Endothelial cell of umbilical vein (primary cell): ENCODE results near the gene PLCG2. TPM values are rescaled to one million over a fixed set of nuclear protein-coding genes. Genes with fewer than 3 reads are reported as not detected.

Source experiments
- BruUV-seq: library from RNA; stranded (reverse); fragments of 400-500 nt; replicated peaks from 2 replicates; lab custom pipeline; 2021; lab: Mats Ljungman, UMichigan
- CTCF ChIA-PET: fragments of 300-600, 350-600 bp; sonication (Branson Sonifier 250); formaldehyde crosslinking; loops from one replicate; lab custom pipeline; 2021; ENCODE audit warnings: antibody characterized with exemption, inconsistent platforms; lab: Charles Lee
- POLR2A ChIA-PET: fragments of 300-600, 350-600 bp; sonication (Branson Sonifier 250); formaldehyde crosslinking; loops from one replicate; lab custom pipeline; 2021; ENCODE audit warnings: antibody characterized with exemption, inconsistent platforms; lab: Charles Lee
- DNase-seq: peaks from one replicate; pipeline ENCODE4 v3.0.0-alpha.2; 2011; ENCODE audit warnings: low read depth, low spot score
- FAIRE-seq: peaks from 2 replicates; lab custom pipeline; 2011; peaks lifted over from hg19 to GRCh38; lab: Jason Lieb, UNC
- H2AFZ ChIP-seq: 2 replicates; pipeline ENCODE4 v1.6.0; 2012; ENCODE audit warnings: low read depth, low read length, control low read depth, inconsistent platforms
- H3K27ac ChIP-seq: 2 replicates; pipeline ENCODE4 v1.5.1; 2011; ENCODE audit warnings: low read depth, mild to moderate bottlenecking, control low read depth, low read length, moderate library complexity; ENCODE audit not compliant: insufficient read depth
- H3K27me3 ChIP-seq, 2 experiments: 2 replicates each; pipeline versions ENCODE4 v1.6.0 to v1.6.1; 2011; ENCODE audit warnings: low read length in 2 of 2, mixed read lengths in 1 of 2; ENCODE audit not compliant: control insufficient read depth in 2 of 2, insufficient read depth in 2 of 2
- H3K36me3 ChIP-seq, 2 experiments: 2 replicates in 1 of 2; 3 replicates in 1 of 2; pipeline ENCODE4 v1.5.1; 2011; ENCODE audit warnings: low read length in 2 of 2, mild to moderate bottlenecking in 1 of 2, moderate library complexity in 1 of 2; ENCODE audit not compliant: control insufficient read depth in 2 of 2, insufficient read depth in 2 of 2; ENCODE audit errors: extremely low read depth in 1 of 2
- H3K4me1 ChIP-seq: 3 replicates; pipeline ENCODE4 v1.5.1; 2011; ENCODE audit warnings: mild to moderate bottlenecking, low read length; ENCODE audit not compliant: control insufficient read depth, insufficient read depth; ENCODE audit errors: extremely low read depth
- H3K4me2 ChIP-seq: 2 replicates; pipeline ENCODE4 v1.6.1; 2011; ENCODE audit warnings: low read length, control low read depth, mixed read lengths; ENCODE audit not compliant: insufficient read depth
- H3K4me3 ChIP-seq, 3 experiments: fragments of 200-600 bp in 1 of 3; sonication (generic), shearing (Covaris generic) in 1 of 3; replicated peaks in 1 of 3; 2 replicates each; pipeline ENCODE4 v1.5.1; 2011 to 2016; ENCODE audit warnings: control low read depth in 3 of 3, low read length in 3 of 3, mild to moderate bottlenecking in 2 of 3, inconsistent platforms in 1 of 3, low read depth in 1 of 3, moderate library complexity in 1 of 3; ENCODE audit not compliant: insufficient read depth in 1 of 3
- H3K79me2 ChIP-seq: 2 replicates; pipeline ENCODE4 v1.6.0; 2012; ENCODE audit warnings: low read length, inconsistent platforms; ENCODE audit not compliant: control insufficient read depth, insufficient read depth
- H3K9ac ChIP-seq: replicated peaks from 2 replicates; pipeline ENCODE3; 2011; ENCODE audit warnings: low read length, control low read depth; ENCODE audit not compliant: insufficient read depth; ENCODE audit errors: extremely low read depth
- H3K9me1 ChIP-seq: replicated peaks from 3 replicates; pipeline ENCODE4 v1.6.0; 2011; ENCODE audit warnings: mild to moderate bottlenecking, low read length; ENCODE audit not compliant: control insufficient read depth, insufficient read depth; ENCODE audit errors: extremely low read depth
- H3K9me3 ChIP-seq: replicated peaks from 2 replicates; pipeline ENCODE4 v1.5.1; 2012; ENCODE audit warnings: low read length, inconsistent platforms; ENCODE audit not compliant: control insufficient read depth, insufficient read depth
- H4K20me1 ChIP-seq: replicated peaks from 2 replicates; pipeline ENCODE3; 2011; ENCODE audit warnings: mild to moderate bottlenecking, low read length; ENCODE audit not compliant: control insufficient read depth, insufficient read depth; ENCODE audit errors: extremely low read depth
- CTCF ChIP-seq, 2 donors: IDR thresholded peaks; 1 replicate in 1 of 2; 2 replicates in 1 of 2; pipeline ENCODE4 v1.5.1; 2011; ENCODE audit warnings: low read length in 2 of 2, mild to moderate bottlenecking in 2 of 2, moderate library complexity in 2 of 2, control low read depth in 1 of 2, inconsistent platforms in 1 of 2, low read depth in 1 of 2; ENCODE audit not compliant: insufficient read depth in 1 of 2; ENCODE audit errors: extremely low read depth in 1 of 2
- EZH2 ChIP-seq: IDR thresholded peaks from 2 replicates; pipeline ENCODE4 v1.6.1; 2012; ENCODE audit warnings: borderline replicate concordance, low read depth, mild to moderate bottlenecking, moderate library complexity, low read length, inconsistent platforms; ENCODE audit not compliant: severe bottlenecking
- FOS ChIP-seq: IDR thresholded peaks from 2 replicates; pipeline ENCODE4 v1.6.1; 2011; ENCODE audit warnings: mild to moderate bottlenecking, low read length, moderate library complexity, borderline replicate concordance; ENCODE audit not compliant: insufficient read depth
- GATA2 ChIP-seq: IDR thresholded peaks from 2 replicates; pipeline ENCODE4 v1.7.0; 2011; ENCODE audit warnings: low read depth, mild to moderate bottlenecking, moderate library complexity, mixed read lengths, low read length; ENCODE audit not compliant: insufficient read length, insufficient read depth
- JUN ChIP-seq: IDR thresholded peaks from 2 replicates; pipeline ENCODE4 v1.6.1; 2011; ENCODE audit warnings: borderline replicate concordance, low read depth; ENCODE audit not compliant: insufficient read length, insufficient read depth
- MYC ChIP-seq: IDR thresholded peaks from one replicate; pipeline ENCODE4 v1.6.1; 2011; ENCODE audit warnings: mild to moderate bottlenecking, low read depth, low read length
- POLR2A ChIP-seq: IDR thresholded peaks from 2 replicates; pipeline ENCODE4 v1.6.1; 2012; ENCODE audit warnings: low read depth, mild to moderate bottlenecking, control low read depth, low read length
- POLR2AphosphoS5 ChIP-seq: IDR thresholded peaks from 2 replicates; pipeline ENCODE4 v1.6.1; 2012; ENCODE audit warnings: low read depth, mild to moderate bottlenecking, control low read depth, low read length, moderate library complexity; ENCODE audit not compliant: insufficient read depth
- dilution Hi-C: fragments of 300-500 bp; cut with MboI; formaldehyde crosslinking; loops from one replicate; pipeline ENCODE4 v1.15.0; 2019; ENCODE audit warnings: low sequenced_read_pairs; ENCODE audit not compliant: extremely low pct_ligation_motif_present
- intact Hi-C: fragments of 100-400 bp; cut with micrococcal nuclease; formaldehyde crosslinking; loops from one replicate; pipeline ENCODE4 v1.10.0; 2022
- polyA plus RNA-seq, 4 experiments: library from polyadenylated mRNA; depleted of rRNA in 3 of 4; stranded (reverse) in 3 of 4; unstranded in 1 of 4; fragments of >200 nt; gene quantifications; 2 replicates each; pipeline versions ENCODE4 v1.2.1 to v1.2.3, GENCODE V29; 2011 to 2012; ENCODE audit warnings: missing spikeins in 1 of 4
- total RNA-seq: library from RNA; stranded (reverse); gene quantifications from 2 replicates; pipeline ENCODE4 v1.2.3, GENCODE V29; 2021
- TF ChIP-seq, protein P1 (sequence below): IDR thresholded peaks from 2 replicates; pipeline ENCODE4 v1.6.1; 2011; ENCODE audit not compliant: insufficient read depth, insufficient read length

PLCG2 gene
- total and polyA plus RNA-seq, 2 donors (not counting 3 experiments of a cell fraction or from before 2014, with no cell fraction given) = 10.8 to 13.6 TPM

DNA sequence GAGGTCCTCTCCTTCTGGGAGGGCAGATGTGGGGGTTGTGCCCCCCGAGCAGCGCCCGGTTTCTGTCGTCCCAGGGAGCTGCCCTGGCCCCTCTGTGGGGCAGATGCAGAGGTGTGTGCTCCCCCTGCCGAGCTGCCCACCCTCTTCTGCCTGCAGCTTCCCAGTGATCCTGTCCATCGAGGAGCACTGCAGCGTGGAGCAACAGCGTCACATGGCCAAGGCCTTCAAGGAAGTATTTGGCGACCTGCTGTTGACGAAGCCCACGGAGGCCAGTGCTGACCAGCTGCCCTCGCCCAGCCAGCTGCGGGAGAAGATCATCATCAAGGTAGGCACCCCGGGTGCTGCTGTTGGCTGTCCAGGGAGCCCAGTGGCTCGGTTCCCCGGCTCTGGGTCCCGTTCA is 121.4 kb downstream of the PLCG2 start:
- ChIA-PET POLR2A (no interaction called here), CTCF (interaction anchor here (1.7 kb wide), 1 partner anchor 9 kb away, joined by 6 read pairs; no protein-coding TSS in a partner anchor)
- BruUV-seq = no TSS peak
- H2AFZ ChIP-seq = no peak overlapping the region
- dilution Hi-C loops (no loop called here), intact Hi-C loops (loop anchor here (2.0 to 10.0 kb wide), 3 partner anchors 34 to 1444 kb away; no protein-coding TSS in a partner anchor)
- no peaks in the 10 kb centered on the region for H4K20me1 ChIP-seq
- H3K36me3 ChIP-seq = no peaks in the 10 kb centered on the region
- TF ChIP-seq, protein P1, sequence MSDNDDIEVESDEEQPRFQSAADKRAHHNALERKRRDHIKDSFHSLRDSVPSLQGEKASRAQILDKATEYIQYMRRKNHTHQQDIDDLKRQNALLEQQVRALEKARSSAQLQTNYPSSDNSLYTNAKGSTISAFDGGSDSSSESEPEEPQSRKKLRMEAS = no peak
- TF ChIP-seq JUN = no peak
- TF ChIP-seq CTCF (IDR thresholded peaks at IDR 0.05; ENCODE audit: extremely low read depth in 1 of 2, insufficient read depth in 1 of 2, low read depth in 1 of 2, low read length in 2 of 2) = no peak
- TF ChIP-seq EZH2 = no peak
- no peak for TF ChIP-seq GATA2
- TF ChIP-seq POLR2A = no peak
- TF ChIP-seq POLR2AphosphoS5 = no peak
- no peak for TF ChIP-seq MYC
- no peak for TF ChIP-seq FOS
- H3K9ac ChIP-seq = no peak overlapping the region
- no peak overlapping the region for H3K4me2 ChIP-seq
- H3K4me1 ChIP-seq = peaks cover 31% of the 10 kb centered on the region
- no peak overlapping the region for H3K4me3 ChIP-seq
- H3K27ac ChIP-seq = no peak overlapping the region
- no peak for DNase-seq
- H3K27me3 ChIP-seq = no peaks in the 10 kb centered on the region
- H3K79me2 ChIP-seq = no peaks in the 10 kb centered on the region
- no peaks in the 10 kb centered on the region for H3K9me1 ChIP-seq
- no peak for FAIRE-seq
- H3K9me3 ChIP-seq = peaks cover 6% of the 10 kb centered on the region
